GM23338 (cell line): ENCODE data around the gene SBK1. TPM values are rescaled to one million over a fixed set of nuclear protein-coding genes. Genes with fewer than 3 reads are reported as not detected.
"Not testable (repeated sequence)": the region's sequence is repeated elsewhere in the genome, so short reads cannot be mapped to it uniquely, and the experiment has no call there.

Source experiments
- ATAC-seq: fragments of 200-7000 bp; cut with Tn5 transposase; 3 replicates; pipeline ENCODE4 v1.9.1; 2020
- DNase-seq: peaks from one replicate; pipeline ENCODE4 v3.0.0-alpha.2; 2015; ENCODE audit warnings: low spot score
- H2AFZ ChIP-seq: fragments of 200-600 bp; sonication (generic); 2 replicates; pipeline ENCODE4 v1.8.0; 2016; ENCODE audit warnings: antibody characterized with exemption, mild to moderate bottlenecking, moderate library complexity
- H3F3A ChIP-seq: fragments of 200-600 bp; sonication (generic); replicated peaks from 2 replicates; pipeline ENCODE4 v1.8.0; 2017; ENCODE audit warnings: antibody characterized with exemption, mixed run types, low read depth
- H3K27ac ChIP-seq: fragments of 200-600 bp; sonication (generic); 2 replicates; pipeline ENCODE4 v1.6.1; 2016; ENCODE audit warnings: low read depth
- H3K27me3 ChIP-seq: fragments of 200-600 bp; sonication (generic); 2 replicates; pipeline ENCODE4 v1.8.0; 2016; ENCODE audit warnings: mild to moderate bottlenecking, mixed run types, moderate library complexity; ENCODE audit not compliant: insufficient read depth
- H3K36me3 ChIP-seq: fragments of 200-600 bp; sonication (generic); 2 replicates; pipeline ENCODE4 v1.8.0; 2016; ENCODE audit warnings: mild to moderate bottlenecking; ENCODE audit not compliant: insufficient read depth
- H3K4me1 ChIP-seq: fragments of 200-600 bp; sonication (generic); 2 replicates; pipeline ENCODE4 v1.8.0; 2016; ENCODE audit warnings: mild to moderate bottlenecking, moderate library complexity; ENCODE audit not compliant: insufficient read depth
- H3K4me2 ChIP-seq: fragments of 200-600 bp; sonication (generic); 2 replicates; pipeline ENCODE4 v1.7.1; 2017; ENCODE audit warnings: mixed run types
- H3K4me3 ChIP-seq: fragments of 200-600 bp; sonication (generic); 2 replicates; pipeline ENCODE4 v1.6.1; 2016; ENCODE audit warnings: mixed run types
- H3K79me2 ChIP-seq: fragments of 200-600 bp; sonication (generic); replicated peaks from 2 replicates; pipeline ENCODE4 v1.8.0; 2017; ENCODE audit warnings: mild to moderate bottlenecking; ENCODE audit not compliant: insufficient read depth
- H3K9me2 ChIP-seq: fragments of 200-600 bp; sonication (generic); 2 replicates; pipeline ENCODE4 v1.8.0; 2017; ENCODE audit not compliant: insufficient read depth
- H4K20me1 ChIP-seq: fragments of 200-600 bp; sonication (generic); replicated peaks from 2 replicates; pipeline ENCODE4 v1.8.0; 2017; ENCODE audit warnings: mild to moderate bottlenecking; ENCODE audit not compliant: insufficient read depth
- H3K27ac Mint-ChIP-seq: 2 replicates; pipeline ENCODE4 v1.8.0; 2020; ENCODE audit warnings: inconsistent platforms, mild to moderate bottlenecking, moderate library complexity, mixed read lengths
- H3K27me3 Mint-ChIP-seq: 3 replicates; pipeline ENCODE4 v1.8.0; 2022; ENCODE audit warnings: low read depth, mild to moderate bottlenecking, moderate library complexity, mixed read lengths, inconsistent platforms; ENCODE audit not compliant: insufficient read depth, poor library complexity
- H3K36me3 Mint-ChIP-seq: 3 replicates; pipeline ENCODE4 v1.8.0; 2021; ENCODE audit warnings: low read depth, mild to moderate bottlenecking, inconsistent platforms, moderate library complexity, mixed read lengths
- H3K4me1 Mint-ChIP-seq: 3 replicates; pipeline ENCODE4 v1.8.0; 2020; ENCODE audit warnings: mild to moderate bottlenecking, inconsistent platforms, mixed read lengths
- H3K4me3 Mint-ChIP-seq: 3 replicates; pipeline ENCODE4 v1.8.0; 2021; ENCODE audit warnings: moderate library complexity, mild to moderate bottlenecking, inconsistent platforms, mixed read lengths
- H3K9me3 Mint-ChIP-seq: 3 replicates; pipeline ENCODE4 v1.8.0; 2020; ENCODE audit warnings: moderate library complexity, mild to moderate bottlenecking, inconsistent platforms, mixed read lengths
- polyA plus RNA-seq: library from polyadenylated mRNA; unstranded; fragments of >200 nt; fragmentation: Nextera tagmentation; extraction: Ambion mirVana; gene quantifications from 2 replicates; pipeline ENCODE4 v1.2.1, GENCODE V29; 2016
- small RNA-seq: library from RNA; depleted of rRNA; stranded (forward); fragments of <200 nt; gene quantifications from one replicate; pipeline ENCODE3, GENCODE V24; 2014; ENCODE audit warnings: low replicate concordance
- total RNA-seq: library from RNA; depleted of rRNA; stranded (reverse); fragments of >200 nt; shearing (Covaris generic); gene quantifications from 2 replicates; pipeline ENCODE4 v1.2.3, GENCODE V29; 2014; rRNA removed

The SBK1 gene
- total and polyA plus RNA-seq, 2 experiments from 2014 or later, result 23.9 to 68.1 TPM

DNA sequence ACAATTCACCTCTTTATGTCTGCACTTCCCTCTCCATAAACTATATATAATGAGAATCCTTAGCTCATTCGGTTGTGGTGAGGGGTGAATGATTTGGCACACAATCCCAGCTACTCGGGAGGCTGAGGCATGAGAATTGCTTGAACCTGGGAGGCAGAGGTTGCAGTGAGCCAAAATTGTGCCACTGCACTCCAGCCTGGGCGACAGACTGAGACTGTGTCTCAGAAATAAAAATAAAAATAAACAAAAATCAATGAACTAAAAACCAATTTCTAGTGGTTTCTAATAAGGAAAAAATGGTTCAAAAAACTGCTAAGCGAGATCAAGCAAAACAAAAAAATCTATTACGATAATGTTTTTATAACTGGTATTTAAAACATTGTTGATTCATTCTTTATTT lies 71.1 kb downstream of the SBK1 start, which contains the start of gene NPIPB6:
NPIPB6 (minus strand) TSS at position 101 of the 400 bp plus-strand sequence. CDS start 686 bp downstream, outside the sequence.
- H3K27me3 Mint-ChIP-seq, H3K4me1 Mint-ChIP-seq, DNase-seq, H3K27ac Mint-ChIP-seq, H2AFZ ChIP-seq, H3K36me3 ChIP-seq, ATAC-seq, H3K4me3 Mint-ChIP-seq, H3K4me3 ChIP-seq, H3K36me3 Mint-ChIP-seq, H3K27ac ChIP-seq, H3K79me2 ChIP-seq, H4K20me1 ChIP-seq, H3K9me2 ChIP-seq, H3K27me3 ChIP-seq, H3K4me2 ChIP-seq, H3F3A ChIP-seq, H3K4me1 ChIP-seq, H3K9me3 Mint-ChIP-seq: not testable (repeated sequence)

DNA sequence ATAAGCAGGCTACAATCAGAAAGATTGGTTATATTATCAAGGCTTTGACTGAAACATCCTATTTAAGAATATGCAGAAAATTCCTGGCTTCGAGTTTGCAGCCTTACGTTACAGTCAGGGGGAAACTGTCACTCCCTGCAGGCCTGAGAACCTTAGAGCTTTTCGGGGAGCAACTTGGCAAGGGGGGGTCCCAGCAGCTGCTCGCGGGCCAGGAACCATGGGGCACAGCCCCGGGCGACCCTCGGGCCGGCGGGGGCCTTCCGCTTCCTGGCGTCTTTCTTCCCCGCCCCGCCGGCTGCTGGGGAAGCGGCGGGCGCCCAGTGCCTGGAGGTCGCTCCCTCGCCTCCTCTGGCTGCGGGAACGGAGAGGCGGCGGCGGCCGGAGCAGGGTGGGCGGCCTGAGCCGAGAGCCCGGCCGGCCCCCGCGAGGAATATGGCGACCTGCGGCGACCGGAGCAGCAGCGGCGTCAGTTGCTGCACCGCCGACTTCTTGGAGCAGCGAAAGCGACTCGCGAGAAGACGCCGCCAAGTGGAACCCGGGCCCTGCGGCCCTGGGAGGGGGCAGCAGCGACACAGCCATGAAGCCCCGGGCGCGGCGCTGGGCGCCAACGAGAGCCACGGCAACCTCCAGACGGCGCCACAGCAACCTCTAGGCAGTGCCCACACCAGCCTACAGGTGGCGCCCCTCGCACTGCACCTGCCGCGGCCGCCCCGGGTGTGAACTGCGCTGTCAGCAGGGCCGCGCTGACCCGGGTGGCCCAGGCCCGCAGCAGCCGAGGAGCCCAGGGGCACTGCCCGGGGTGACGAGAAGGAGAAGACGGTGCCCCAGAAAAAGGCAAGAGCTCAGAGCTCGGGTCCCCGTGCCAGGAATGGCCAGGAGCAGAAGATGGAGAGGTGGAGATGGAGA lies 72.2 kb downstream of the SBK1 start:
- not testable (repeated sequence) for H3K36me3 ChIP-seq, H3K4me1 Mint-ChIP-seq, H3F3A ChIP-seq, H3K27me3 ChIP-seq, H3K4me1 ChIP-seq, DNase-seq, H3K27ac Mint-ChIP-seq, H3K4me3 ChIP-seq, H3K4me3 Mint-ChIP-seq, H3K27me3 Mint-ChIP-seq, H3K9me3 Mint-ChIP-seq, H3K36me3 Mint-ChIP-seq, H2AFZ ChIP-seq, H3K4me2 ChIP-seq, H3K27ac ChIP-seq, H3K79me2 ChIP-seq, H3K9me2 ChIP-seq, H4K20me1 ChIP-seq
- ATAC-seq, result peak; percentile 95

GRCh38 chr16:28367926-28368325 lies 75.6 kb downstream of the SBK1 start:
- peak overlapping the region; percentile 44; the same call in 2 of the 3 replicates for H3K4me3 Mint-ChIP-seq
- DNase-seq (peak; percentile 36), ATAC-seq (peak; percentile 49)
- not testable (repeated sequence) for H3F3A ChIP-seq, H3K27me3 ChIP-seq, H3K36me3 ChIP-seq, H3K27ac Mint-ChIP-seq, H4K20me1 ChIP-seq, H3K9me3 Mint-ChIP-seq, H3K36me3 Mint-ChIP-seq, H3K27me3 Mint-ChIP-seq, H3K4me1 Mint-ChIP-seq, H3K27ac ChIP-seq, H3K79me2 ChIP-seq, H3K9me2 ChIP-seq, H2AFZ ChIP-seq, H3K4me1 ChIP-seq
- peak overlapping the region; percentile 55; the same call in 1 of the 2 replicates for H3K4me2 ChIP-seq
- peak overlapping the region; percentile 49; the same call in 1 of the 2 replicates for H3K4me3 ChIP-seq

Small RNAs within 50 kb of the gene (small RNA-seq; reads per million reads assigned to genes)
- not detected for gene AC138904.2

Other genes with a start within 250 kb of the SBK1 start
- 0.63 TPM in 1 of 2 replicates, not detected in the other for gene GSG1L, start 228.8 kb upstream of the SBK1 start, total RNA-seq
- 0.19 and 0.36 TPM in 2 replicates for gene GSG1L, start 228.8 kb upstream of the SBK1 start, polyA plus RNA-seq
- gene XPO6, start 80.6 kb upstream of the SBK1 start, total RNA-seq, result 116 and 178 TPM in 2 replicates
- gene XPO6, start 80.6 kb upstream of the SBK1 start, polyA plus RNA-seq, result 83.9 and 89.8 TPM in 2 replicates
- 1.5 TPM in 1 of 2 replicates, not detected in the other for gene NPIPB6, start 71.0 kb downstream of the SBK1 start, total RNA-seq
- gene NPIPB6, start 71.0 kb downstream of the SBK1 start, polyA plus RNA-seq, result 1.8 and 3.0 TPM in 2 replicates
- gene EIF3CL, start 111.3 kb downstream of the SBK1 start, total RNA-seq, result 323 and 339 TPM in 2 replicates
- 0.68 and 1.8 TPM in 2 replicates for gene EIF3CL, start 111.3 kb downstream of the SBK1 start, polyA plus RNA-seq
- gene NPIPB7, start 179.8 kb downstream of the SBK1 start, total RNA-seq, result 0.24 TPM in 1 of 2 replicates, not detected in the other
- gene NPIPB7, start 179.8 kb downstream of the SBK1 start, polyA plus RNA-seq, result 0.45 and 0.52 TPM in 2 replicates
- 16.6 and 31.4 TPM in 2 replicates for gene CLN3, start 199.5 kb downstream of the SBK1 start, total RNA-seq
- 17.8 and 18.1 TPM in 2 replicates for gene CLN3, start 199.5 kb downstream of the SBK1 start, polyA plus RNA-seq
- 0.07 TPM in 1 of 2 replicates, not detected in the other for gene APOBR, start 202.1 kb downstream of the SBK1 start, total RNA-seq
- gene APOBR, start 202.1 kb downstream of the SBK1 start, polyA plus RNA-seq, result not detected in 2 replicates
- not detected in 2 replicates for gene IL27, start 214.3 kb downstream of the SBK1 start, total RNA-seq
- not detected in 2 replicates for gene IL27, start 214.3 kb downstream of the SBK1 start, polyA plus RNA-seq
- 0.03 TPM in 1 of 2 replicates, not detected in the other for gene NUPR1, start 246.4 kb downstream of the SBK1 start, total RNA-seq
- 0.48 and 0.75 TPM in 2 replicates for gene NUPR1, start 246.4 kb downstream of the SBK1 start, polyA plus RNA-seq